ENCODE measurements around the gene MYO1C.
"Not testable (repeated sequence)": the region's sequence is repeated elsewhere in the genome, so short reads cannot be mapped to it uniquely, and the experiment has no call there.

DNA sequence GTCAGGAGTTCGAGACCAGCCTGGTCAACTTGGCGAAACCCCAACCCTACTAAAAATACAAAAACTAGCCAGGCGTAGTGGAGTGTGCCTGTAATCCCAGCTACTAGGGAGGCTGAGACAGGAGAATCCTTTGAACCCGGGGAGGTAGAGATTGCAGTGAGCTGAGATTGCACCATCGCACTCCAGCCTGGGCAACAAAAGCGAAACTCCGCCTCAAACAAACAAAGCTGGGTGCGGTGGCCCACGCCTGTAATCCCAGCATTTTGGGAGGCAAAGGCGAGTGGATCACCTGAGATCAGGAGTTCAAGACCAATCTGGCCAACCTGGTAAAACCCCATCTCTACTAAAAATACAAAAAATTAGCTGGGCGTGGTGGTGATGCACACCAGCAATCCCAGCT, 38.8 kb downstream of the MYO1C start:
- TF ChIP-seq, protein P1, sequence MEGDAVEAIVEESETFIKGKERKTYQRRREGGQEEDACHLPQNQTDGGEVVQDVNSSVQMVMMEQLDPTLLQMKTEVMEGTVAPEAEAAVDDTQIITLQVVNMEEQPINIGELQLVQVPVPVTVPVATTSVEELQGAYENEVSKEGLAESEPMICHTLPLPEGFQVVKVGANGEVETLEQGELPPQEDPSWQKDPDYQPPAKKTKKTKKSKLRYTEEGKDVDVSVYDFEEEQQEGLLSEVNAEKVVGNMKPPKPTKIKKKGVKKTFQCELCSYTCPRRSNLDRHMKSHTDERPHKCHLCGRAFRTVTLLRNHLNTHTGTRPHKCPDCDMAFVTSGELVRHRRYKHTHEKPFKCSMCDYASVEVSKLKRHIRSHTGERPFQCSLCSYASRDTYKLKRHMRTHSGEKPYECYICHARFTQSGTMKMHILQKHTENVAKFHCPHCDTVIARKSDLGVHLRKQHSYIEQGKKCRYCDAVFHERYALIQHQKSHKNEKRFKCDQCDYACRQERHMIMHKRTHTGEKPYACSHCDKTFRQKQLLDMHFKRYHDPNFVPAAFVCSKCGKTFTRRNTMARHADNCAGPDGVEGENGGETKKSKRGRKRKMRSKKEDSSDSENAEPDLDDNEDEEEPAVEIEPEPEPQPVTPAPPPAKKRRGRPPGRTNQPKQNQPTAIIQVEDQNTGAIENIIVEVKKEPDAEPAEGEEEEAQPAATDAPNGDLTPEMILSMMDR (IDR thresholded peaks at IDR 0.05) = not testable (repeated sequence)
- not testable (repeated sequence) for TF ChIP-seq POLR2A, POLR2AphosphoS5 (IDR thresholded peaks at IDR 0.05)
